GM12892 (cell line): Measurements from ENCODE around the gene REG4.

ENCODE experiments used
- POLR2A ChIP-seq: IDR thresholded peaks from 2 replicates; pipeline ENCODE4 v1.6.1; 2011; ENCODE audit warnings: low read depth, low read length, control low read depth
- TAF1 ChIP-seq: IDR thresholded peaks from 2 replicates; pipeline ENCODE4 v1.6.1; 2011; ENCODE audit warnings: low read depth, mild to moderate bottlenecking, control low read depth, low read length, borderline replicate concordance

DNA sequence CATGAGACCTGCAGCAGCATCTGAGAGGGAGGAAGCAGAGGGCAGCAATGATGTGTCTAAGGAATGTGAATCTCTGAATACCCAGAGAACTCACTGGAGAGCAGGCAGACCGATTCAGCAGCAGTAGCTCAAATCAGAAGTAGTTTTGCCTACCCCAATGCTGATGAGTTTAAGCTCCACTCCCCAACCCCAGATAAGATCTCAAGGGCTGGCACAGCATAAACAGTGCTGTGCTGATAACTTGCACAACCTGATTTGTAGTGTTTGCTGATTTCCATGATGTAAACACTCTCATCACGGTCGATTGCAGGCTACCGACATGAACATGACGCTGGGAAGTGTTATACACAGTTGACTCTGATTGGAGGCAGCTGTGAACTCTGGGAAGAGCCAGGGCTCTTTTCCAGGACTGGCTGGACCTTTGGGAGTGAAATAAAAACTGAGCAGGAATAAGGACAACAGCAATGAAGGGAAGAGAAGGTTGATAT lies 31.3 kb downstream of the REG4 start:
- TF ChIP-seq POLR2A: no peak
- TF ChIP-seq TAF1: no peak
